Osteoblast (primary cell): ENCODE results near the gene DEFB129. TPM values are rescaled to one million over a fixed set of nuclear protein-coding genes. Genes with fewer than 3 reads are reported as not detected.
"Not testable (repeated sequence)": the region's sequence is repeated elsewhere in the genome, so short reads cannot be mapped to it uniquely, and the experiment has no call there.

Experiments
- DNase-seq: peaks from one replicate; pipeline ENCODE4 v3.0.0; 2011; ENCODE audit warnings: low spot score, mixed read lengths; ENCODE audit not compliant: insufficient read length; ENCODE audit errors: missing footprints
- H2AFZ ChIP-seq: 2 replicates; pipeline ENCODE4 v1.6.0; 2011; ENCODE audit warnings: mild to moderate bottlenecking, low read length
- H3K27ac ChIP-seq: 2 replicates; pipeline ENCODE4 v1.5.1; 2011; ENCODE audit warnings: mild to moderate bottlenecking, low read depth, low read length, moderate library complexity
- H3K27me3 ChIP-seq: 2 replicates; pipeline ENCODE4 v1.6.0; 2012; ENCODE audit warnings: mild to moderate bottlenecking, control low read depth, inconsistent platforms, low read length, moderate library complexity; ENCODE audit not compliant: insufficient read depth
- H3K36me3 ChIP-seq: 2 replicates; pipeline ENCODE4 v1.5.1; 2011; ENCODE audit warnings: mild to moderate bottlenecking, low read length, control low read depth, moderate library complexity; ENCODE audit not compliant: insufficient read depth
- H3K4me1 ChIP-seq: 2 replicates; pipeline ENCODE4 v1.5.1; 2011; ENCODE audit warnings: mild to moderate bottlenecking, low read length, control low read depth, moderate library complexity; ENCODE audit not compliant: insufficient read depth
- H3K4me2 ChIP-seq: 2 replicates; pipeline ENCODE4 v1.6.0; 2011; ENCODE audit warnings: mild to moderate bottlenecking, low read length; ENCODE audit not compliant: insufficient read depth
- H3K4me3 ChIP-seq: fragments of 200-600 bp; sonication (generic); 3 replicates; pipeline ENCODE4 v1.5.1; 2012; ENCODE audit warnings: mild to moderate bottlenecking, low read length, inconsistent platforms; ENCODE audit not compliant: insufficient read depth
- H3K79me2 ChIP-seq: 2 replicates; pipeline ENCODE4 v1.6.0; 2012; ENCODE audit warnings: mild to moderate bottlenecking, low read length, control low read depth, inconsistent platforms; ENCODE audit not compliant: insufficient read depth
- H3K9me3 ChIP-seq: 2 replicates; pipeline ENCODE4 v1.5.1; 2011; ENCODE audit warnings: low read depth, low read length, control low read depth
- H4K20me1 ChIP-seq: 2 replicates; pipeline ENCODE4 v1.6.0; 2012; ENCODE audit warnings: mild to moderate bottlenecking, low read length, control low read depth; ENCODE audit not compliant: insufficient read depth
- total RNA-seq: library from RNA; depleted of rRNA; stranded (reverse); fragments of >200 nt; gene quantifications from 2 replicates; pipeline ENCODE4 v1.2.3, GENCODE V29; 2012
- TF ChIP-seq, protein P1 (sequence below): IDR thresholded peaks from 2 replicates; pipeline ENCODE4 v1.5.1; 2011; ENCODE audit warnings: mild to moderate bottlenecking, low read depth, low read length, moderate library complexity; ENCODE audit errors: extremely low read depth

The DEFB129 gene
- total RNA-seq, 1 donor, result not detected

GRCh38 chr20:251354-251753, 24.3 kb downstream of the DEFB129 start:
- no peak overlapping the region for H3K27ac ChIP-seq
- no peak overlapping the region for H2AFZ ChIP-seq
- TF ChIP-seq, protein P1, sequence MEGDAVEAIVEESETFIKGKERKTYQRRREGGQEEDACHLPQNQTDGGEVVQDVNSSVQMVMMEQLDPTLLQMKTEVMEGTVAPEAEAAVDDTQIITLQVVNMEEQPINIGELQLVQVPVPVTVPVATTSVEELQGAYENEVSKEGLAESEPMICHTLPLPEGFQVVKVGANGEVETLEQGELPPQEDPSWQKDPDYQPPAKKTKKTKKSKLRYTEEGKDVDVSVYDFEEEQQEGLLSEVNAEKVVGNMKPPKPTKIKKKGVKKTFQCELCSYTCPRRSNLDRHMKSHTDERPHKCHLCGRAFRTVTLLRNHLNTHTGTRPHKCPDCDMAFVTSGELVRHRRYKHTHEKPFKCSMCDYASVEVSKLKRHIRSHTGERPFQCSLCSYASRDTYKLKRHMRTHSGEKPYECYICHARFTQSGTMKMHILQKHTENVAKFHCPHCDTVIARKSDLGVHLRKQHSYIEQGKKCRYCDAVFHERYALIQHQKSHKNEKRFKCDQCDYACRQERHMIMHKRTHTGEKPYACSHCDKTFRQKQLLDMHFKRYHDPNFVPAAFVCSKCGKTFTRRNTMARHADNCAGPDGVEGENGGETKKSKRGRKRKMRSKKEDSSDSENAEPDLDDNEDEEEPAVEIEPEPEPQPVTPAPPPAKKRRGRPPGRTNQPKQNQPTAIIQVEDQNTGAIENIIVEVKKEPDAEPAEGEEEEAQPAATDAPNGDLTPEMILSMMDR, result no peak
- H3K9me3 ChIP-seq, result no peaks in the 10 kb centered on the region
- peaks cover 2% of the 10 kb centered on the region for H3K27me3 ChIP-seq
- H3K4me1 ChIP-seq, result no peaks in the 10 kb centered on the region
- no peaks in the 10 kb centered on the region for H4K20me1 ChIP-seq
- H3K79me2 ChIP-seq, result no peaks in the 10 kb centered on the region
- H3K4me3 ChIP-seq, result no peak overlapping the region
- no peaks in the 10 kb centered on the region for H3K36me3 ChIP-seq
- no peak for DNase-seq
- H3K4me2 ChIP-seq, result no peak overlapping the region

GRCh38 chr20:252801-253200, 25.7 kb downstream of the DEFB129 start:
- Histone ChIP-seq H3K4me2 (no peak overlapping the region), H3K4me3 (no peak overlapping the region), H3K36me3 (no peaks in the 10 kb centered on the region), H3K27ac (no peak overlapping the region), H3K9me3 (no peaks in the 10 kb centered on the region), H2AFZ (no peak overlapping the region), H3K27me3 (peaks cover 9% of the 10 kb centered on the region), H3K4me1 (no peaks in the 10 kb centered on the region), H4K20me1 (no peaks in the 10 kb centered on the region), H3K79me2 (no peaks in the 10 kb centered on the region)
- no peak for DNase-seq
- TF ChIP-seq, protein P1, result no peak

DNA sequence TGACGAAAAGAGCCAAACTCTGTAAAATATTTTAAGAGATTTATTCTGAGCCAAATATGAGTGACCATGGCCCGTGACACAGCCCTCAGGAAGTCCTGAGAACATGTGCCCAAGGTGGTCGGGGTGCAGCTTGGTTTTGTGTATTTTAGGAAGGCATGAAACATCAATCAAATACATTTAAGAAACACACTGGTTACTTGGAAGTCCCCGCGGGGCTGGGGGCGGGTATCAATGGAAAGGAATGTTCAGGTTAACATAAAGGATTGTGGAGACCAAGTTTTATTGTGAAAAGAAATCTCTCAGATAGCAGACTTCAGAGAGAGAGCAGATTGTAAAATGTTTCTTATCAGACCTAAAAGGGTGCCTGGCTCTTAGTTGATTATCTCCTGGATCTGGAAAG, 26.4 kb downstream of the DEFB129 start:
- H3K4me1 ChIP-seq, H3K79me2 ChIP-seq, H3K4me2 ChIP-seq, H4K20me1 ChIP-seq, H2AFZ ChIP-seq, H3K4me3 ChIP-seq, H3K36me3 ChIP-seq, H3K27ac ChIP-seq, DNase-seq, H3K9me3 ChIP-seq: not testable (repeated sequence)
- peaks cover 12% of the 10 kb centered on the region for H3K27me3 ChIP-seq

GRCh38 chr20:257419-257818, 30.4 kb downstream of the DEFB129 start, which contains the start of gene DEFB132:
Gene DEFB132, plus strand, starts transcription at chr20:257724. Its CDS starts 55 bp downstream, at chr20:257779.
- Histone ChIP-seq H3K27me3 (peaks cover 12% of the 10 kb centered on the region), H3K9me3 (no peaks in the 10 kb centered on the region), H3K79me2 (no peaks in the 10 kb centered on the region), H3K4me1 (no peaks in the 10 kb centered on the region), H3K36me3 (no peaks in the 10 kb centered on the region), H4K20me1 (no peaks in the 10 kb centered on the region), H3K4me3 (no peak within 1 kb of the TSS), H3K27ac (no peak within 1 kb of the TSS), H2AFZ (no peak within 1 kb of the TSS), H3K4me2 (no peak within 1 kb of the TSS)
- TF ChIP-seq, protein P1, result no peak
- DNase-seq, result no peak
